GM21717 (cell line): ENCODE data around the gene SCG2.
"Not testable (repeated sequence)": the region's sequence is repeated elsewhere in the genome, so short reads cannot be mapped to it uniquely, and the experiment has no call there.

ENCODE experiments used
- ATAC-seq: cut with Tn5 transposase; IDR thresholded peaks from one replicate; pipeline ENCODE4 v1.9.1; 2021; ENCODE audit warnings: mild to moderate bottlenecking, moderate library complexity; ENCODE audit not compliant: unreplicated experiment

The SCG2 gene

GRCh38 chr2:223613017-223613950 is 11.1 kb upstream of the SCG2 start:
- ATAC-seq = no peak

- no peak for ATAC-seq
Measured at GRCh38 chr2:223612501-223612900, 10.3 kb upstream of the SCG2 start.

GRCh38 chr2:223611061-223611460 is 8.9 kb upstream of the SCG2 start:
- no peak for ATAC-seq

GRCh38 chr2:223607476-223607875 is 5.3 kb upstream of the SCG2 start:
- ATAC-seq = no peak

- ATAC-seq = no peak
Measured at GRCh38 chr2:223606946-223607345, 4.8 kb upstream of the SCG2 start.

DNA sequence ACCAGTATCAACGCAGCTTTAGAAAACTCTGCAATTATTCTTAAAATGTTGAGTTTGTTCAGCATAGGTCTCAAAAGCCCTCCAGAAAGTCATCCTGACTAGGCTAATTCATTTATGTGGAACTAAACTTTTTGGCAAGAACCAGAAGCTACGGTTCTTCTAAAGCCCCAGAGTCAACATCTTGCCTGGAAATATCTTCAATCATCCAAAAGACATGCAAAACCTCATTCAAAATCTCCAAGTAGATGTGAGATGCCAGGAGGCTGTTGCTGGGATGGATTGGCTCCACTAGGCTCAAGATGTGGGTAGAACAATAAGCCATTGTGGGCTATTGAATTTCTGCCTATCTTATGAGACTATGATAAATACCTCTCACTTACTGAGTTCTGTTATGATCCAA is 2.1 kb upstream of the SCG2 start:
- ATAC-seq = no peak

DNA sequence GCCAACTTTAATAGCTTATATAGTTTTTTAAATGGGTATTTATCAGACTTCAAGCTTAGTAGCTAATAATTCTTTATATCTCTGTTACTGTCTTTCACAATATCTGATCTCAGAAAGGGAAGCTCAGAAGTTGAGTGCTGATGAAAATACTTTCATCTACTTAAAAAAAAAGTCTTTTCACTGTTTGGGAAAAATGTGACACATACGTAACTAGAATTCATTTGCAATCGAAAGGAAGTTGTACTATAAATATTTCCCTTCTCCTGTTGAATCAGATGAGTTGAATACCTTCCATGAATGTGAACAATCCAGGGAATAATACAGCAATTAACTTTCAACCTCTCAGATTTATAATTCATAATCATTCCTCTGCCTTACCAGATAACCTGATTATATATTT is 811 bp upstream of the SCG2 start:
- no peak for ATAC-seq

DNA sequence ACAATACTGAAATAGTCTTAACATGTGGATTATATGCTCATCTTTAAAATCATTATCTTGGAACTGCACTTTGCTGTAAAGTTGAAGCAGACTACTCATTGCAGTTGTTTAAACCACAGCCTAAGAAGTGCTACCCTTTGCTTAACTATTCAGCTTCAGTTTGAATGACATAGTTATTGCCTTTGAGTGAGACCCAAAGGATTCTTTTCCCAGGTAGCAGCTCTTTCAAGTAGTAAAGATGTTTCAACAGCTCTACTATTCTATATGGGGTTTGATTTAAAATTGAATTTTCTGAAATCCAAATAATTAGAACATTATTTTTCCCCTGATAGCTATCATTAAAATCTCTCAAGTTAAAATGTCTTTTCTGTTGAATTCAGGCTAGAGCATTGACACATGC is 1.1 kb downstream of the SCG2 start:
- ATAC-seq = no peak

- no peak for ATAC-seq
Measured at GRCh38 chr2:223599640-223600380, 2.4 kb downstream of the SCG2 start.

- ATAC-seq = no peak
Measured at GRCh38 chr2:223598994-223599639, 3.0 kb downstream of the SCG2 start.

GRCh38 chr2:223597076-223597475 is 5.1 kb downstream of the SCG2 start:
- ATAC-seq = no peak

DNA sequence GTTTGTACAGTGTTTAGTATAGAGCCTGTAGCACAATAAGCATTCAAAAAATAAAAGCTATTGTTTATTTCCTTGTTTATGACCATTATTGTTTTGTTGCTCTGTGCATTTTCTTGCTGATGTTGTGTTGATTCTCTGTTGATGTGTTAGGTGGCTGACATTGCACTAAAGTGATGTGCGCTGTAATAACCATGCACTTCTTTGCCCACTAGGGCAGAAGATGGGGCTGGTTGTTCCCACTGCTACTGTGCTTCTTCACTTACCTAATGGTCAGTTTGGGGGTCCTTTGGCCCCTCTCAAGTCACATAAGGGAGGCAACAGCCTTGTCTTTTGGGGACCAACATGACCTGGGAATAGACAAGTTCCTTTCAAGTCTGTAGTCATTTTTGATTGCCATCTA is 6.0 kb downstream of the SCG2 start:
- no peak for ATAC-seq

- ATAC-seq = no peak
Measured at GRCh38 chr2:223594831-223595230, 7.3 kb downstream of the SCG2 start.

GRCh38 chr2:223594259-223594658 is 7.9 kb downstream of the SCG2 start:
- no peak for ATAC-seq

DNA sequence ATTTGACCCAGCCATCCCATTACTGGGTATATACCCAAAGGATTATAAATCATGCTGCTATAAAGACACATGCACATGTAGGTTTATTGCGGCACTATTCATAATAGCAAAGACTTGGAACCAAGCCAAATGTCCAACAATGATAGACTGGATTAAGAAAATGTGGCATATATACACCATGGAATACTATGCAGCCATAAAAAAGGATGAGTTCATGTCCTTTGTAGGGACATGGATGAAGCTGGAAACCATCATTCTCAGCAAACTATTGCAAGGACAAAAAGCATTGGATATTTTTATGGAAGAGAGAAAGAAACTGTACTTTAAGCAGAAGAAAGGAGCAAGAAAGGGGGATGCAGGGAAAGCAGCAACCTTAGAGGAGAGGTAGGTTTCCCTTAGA is 9.5 kb downstream of the SCG2 start:
- not testable (repeated sequence) for ATAC-seq

DNA sequence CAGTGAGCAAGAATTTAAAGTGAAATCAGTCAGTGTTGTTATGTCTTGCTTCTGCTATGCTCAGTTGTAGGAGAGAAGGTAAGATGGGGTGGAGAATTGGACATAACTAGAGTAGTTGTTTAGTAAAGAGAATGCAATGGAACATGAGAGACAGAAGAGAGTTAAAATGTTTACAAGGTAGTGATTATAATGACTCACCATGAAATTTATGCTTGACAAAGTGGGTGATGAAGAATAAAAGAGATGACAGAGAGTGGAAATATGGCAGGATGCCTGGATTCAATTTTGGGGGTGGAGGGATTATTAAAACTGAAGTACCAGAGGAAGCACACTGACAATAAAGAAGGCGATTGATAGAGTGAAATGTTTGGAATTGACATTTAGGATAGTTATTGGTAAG is 10.6 kb downstream of the SCG2 start:
- no peak for ATAC-seq

DNA sequence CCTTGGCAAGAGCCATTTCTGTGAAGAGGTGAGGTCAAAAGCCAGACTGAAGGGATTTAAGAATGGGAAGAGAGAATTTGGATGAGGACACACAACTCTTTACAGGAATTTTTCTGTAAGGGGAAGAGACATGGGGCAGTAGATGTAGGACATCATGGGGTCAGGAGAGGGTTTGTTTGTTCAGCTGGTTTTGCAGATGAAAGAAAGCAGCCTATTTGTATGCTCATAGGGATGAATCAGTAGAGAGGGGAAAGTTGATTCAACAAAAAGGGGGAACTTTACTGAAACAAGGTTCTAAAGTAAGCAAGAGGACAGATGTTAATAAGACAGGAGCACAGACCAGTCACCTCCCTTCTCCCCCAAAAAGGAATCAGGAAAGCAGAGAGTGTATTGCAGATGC is 11.2 kb downstream of the SCG2 start:
- ATAC-seq = no peak

DNA sequence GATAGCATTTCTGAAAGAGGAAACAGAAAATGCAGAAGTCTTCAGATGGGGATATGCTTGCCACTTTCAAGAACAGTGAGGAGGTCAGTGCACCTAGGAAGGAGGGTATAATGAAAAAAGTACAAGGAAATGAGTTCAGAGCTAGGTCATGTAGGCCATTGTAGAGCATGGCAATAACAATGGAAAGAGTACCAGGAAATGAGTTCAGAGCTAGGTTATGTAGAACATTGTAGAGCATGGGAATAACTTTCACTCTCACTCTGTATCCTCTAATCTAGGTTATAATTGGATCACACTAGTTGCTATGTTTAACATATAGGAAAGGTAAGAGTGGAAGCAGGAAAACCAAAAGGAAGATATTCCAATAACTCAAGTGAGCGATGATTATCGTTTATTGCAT is 12.3 kb downstream of the SCG2 start:
- no peak for ATAC-seq

DNA sequence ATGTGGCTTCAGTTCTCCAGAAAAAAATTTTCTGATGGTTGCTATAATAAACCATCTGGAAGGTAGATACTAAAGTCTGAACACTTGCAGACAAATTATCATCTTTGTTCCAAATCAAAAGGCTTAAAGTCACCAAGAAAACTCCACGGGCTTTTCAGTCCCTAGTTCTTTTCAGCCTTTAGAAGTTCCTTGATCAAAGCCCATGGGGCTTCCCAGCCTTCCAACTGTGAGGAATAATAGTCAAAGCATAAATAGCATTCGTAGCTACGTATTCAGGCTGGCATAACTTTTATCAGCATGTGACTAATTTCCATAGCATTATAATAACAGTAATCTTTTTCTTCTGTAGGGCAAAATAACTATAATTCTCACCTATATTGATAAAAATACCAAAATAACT is 13.9 kb downstream of the SCG2 start:
- no peak for ATAC-seq

DNA sequence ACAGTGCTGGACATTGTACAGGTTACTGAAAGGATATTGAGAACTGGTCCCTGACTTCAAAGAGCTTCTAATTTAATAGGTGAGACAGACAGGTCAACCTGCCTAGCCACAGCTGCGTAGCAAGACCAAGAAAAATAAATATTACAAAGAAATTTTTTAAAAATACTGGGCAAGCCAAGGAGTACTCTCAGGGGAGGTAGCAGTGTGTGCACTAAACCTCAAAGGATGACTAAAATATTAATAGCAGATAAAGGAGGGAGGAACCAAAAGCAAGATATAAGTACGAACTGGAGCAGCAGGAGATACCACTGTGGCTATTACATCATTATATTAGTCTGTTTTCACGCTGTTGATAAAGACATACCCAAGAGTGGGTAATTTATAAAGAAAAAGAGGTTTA is 14.9 kb downstream of the SCG2 start:
- ATAC-seq = no peak

DNA sequence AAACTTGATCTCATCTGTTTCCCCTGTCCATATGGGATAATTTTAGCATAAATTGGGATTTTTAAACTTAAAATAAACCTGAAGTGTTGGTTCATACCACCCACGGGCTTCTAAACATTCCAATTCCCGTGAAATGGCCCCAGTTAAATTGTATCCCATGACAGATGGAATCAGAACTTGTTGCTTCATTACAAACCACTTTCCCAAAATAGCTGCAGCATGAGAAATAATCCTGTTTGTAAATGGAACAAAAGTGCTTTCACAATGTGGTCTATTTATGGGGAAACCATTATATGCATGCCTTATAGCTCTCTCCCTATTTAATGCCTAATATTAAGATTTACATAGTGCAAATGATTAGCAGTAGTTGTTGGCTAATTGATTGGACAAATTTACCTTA is 15.9 kb downstream of the SCG2 start:
- no peak for ATAC-seq

DNA sequence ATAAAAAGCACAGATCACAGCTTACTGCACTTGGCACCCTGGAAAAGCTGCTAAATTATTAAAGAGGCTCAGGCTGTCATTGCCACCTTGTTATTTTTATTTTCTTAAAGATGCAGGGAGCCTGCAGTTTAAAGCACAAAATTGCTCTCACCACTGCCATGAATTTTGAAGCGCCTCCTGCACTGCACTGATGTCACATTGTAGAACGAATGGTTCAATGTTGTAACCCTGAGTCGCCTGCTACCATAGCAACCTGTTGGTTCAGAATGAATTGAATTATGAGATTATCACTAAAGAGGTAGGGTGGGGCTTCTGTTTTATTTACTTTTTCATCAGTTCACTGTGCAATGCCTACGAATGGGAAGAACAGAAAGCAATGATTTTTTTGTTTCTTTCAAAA is 16.5 kb downstream of the SCG2 start:
- ATAC-seq = no peak
